HUES64 (cell line): ENCODE results near the gene C11orf71. TPM values are rescaled to one million over a fixed set of nuclear protein-coding genes. Genes with fewer than 3 reads are reported as not detected.

Experiments used
- H3K27ac ChIP-seq: 2 replicates; pipeline ENCODE4 v1.7.0; 2013; ENCODE audit warnings: low read depth, low read length, inconsistent platforms
- H3K27me3 ChIP-seq: 2 replicates; pipeline ENCODE4 v1.6.1; 2013; ENCODE audit warnings: mild to moderate bottlenecking, low read length; ENCODE audit not compliant: insufficient read depth
- H3K36me3 ChIP-seq: 2 replicates; pipeline ENCODE4 v1.6.1; 2013; ENCODE audit warnings: mild to moderate bottlenecking, low read length; ENCODE audit not compliant: insufficient read depth
- H3K4me1 ChIP-seq: 2 replicates; pipeline ENCODE4 v1.6.1; 2013; ENCODE audit warnings: mild to moderate bottlenecking, low read length, moderate library complexity; ENCODE audit not compliant: insufficient read depth
- H3K4me3 ChIP-seq: 2 replicates; pipeline ENCODE4 v1.5.1; 2013; ENCODE audit warnings: mild to moderate bottlenecking, low read length, moderate library complexity
- H3K9ac ChIP-seq: 2 replicates; pipeline ENCODE4 v1.6.1; 2013; ENCODE audit warnings: mild to moderate bottlenecking, low read depth, low read length
- H3K9me3 ChIP-seq: 2 replicates; pipeline ENCODE4 v1.6.1; 2013; ENCODE audit warnings: low read depth, low read length; ENCODE audit not compliant: insufficient read depth
- WGBS: fragments of 150-250, 120-280 bp; methylation state at CpG from one replicate; pipeline ENCODE4 v1.1.7; 2013; ENCODE audit warnings: missing lambda C conversion rate; 5-methylcytosine and 5-hydroxymethylcytosine counted together
- polyA plus RNA-seq, 2 experiments: library from polyadenylated mRNA; stranded (reverse); fragments of 50-300 nt; gene quantifications; one replicate each; pipeline ENCODE4 v1.2.3, GENCODE V29; 2013

Gene C11orf71
- 3.4 TPM for polyA plus RNA-seq (2013, experiment 1 of 2)
- 4.2 TPM for polyA plus RNA-seq (2013, experiment 2 of 2)

- peak within 1 kb of the TSS; percentile 98 for H3K27ac ChIP-seq
- WGBS = under 1% methylated on average over 65 of the region's 65 CpGs
- H3K36me3 ChIP-seq = peaks cover 28% of the 10 kb centered on the region
Measured at GRCh38 chr11:114400216-114400914, at the start of gene C11orf71, which contains the start of gene RBM7. C11orf71 (minus strand) TSS chr11:114400511; CDS start chr11:114400331, 180 bp downstream. RBM7 (plus strand) TSS chr11:114400666; CDS start chr11:114400672, 6 bp downstream.

GRCh38 chr11:114449845-114450244, 49.5 kb upstream of the C11orf71 start:
- 95% methylated on average over 6 of the region's 6 CpGs for WGBS
- no peak overlapping the region for H3K4me3 ChIP-seq
- no peaks in the 10 kb centered on the region for H3K9me3 ChIP-seq
- peaks cover 85% of the 10 kb centered on the region for H3K36me3 ChIP-seq
- H3K4me1 ChIP-seq = no peaks in the 10 kb centered on the region; the same call in 1 of the 2 replicates
- no peaks in the 10 kb centered on the region for H3K27me3 ChIP-seq
- H3K27ac ChIP-seq = no peak overlapping the region
- H3K9ac ChIP-seq = no peak overlapping the region

More at GRCh38 chr11:114400216-114400914, at the start of gene C11orf71, which contains the start of gene RBM7:
- Histone ChIP-seq H3K9ac (peak within 1 kb of the TSS; percentile 96), H3K4me3 (peak within 1 kb of the TSS; percentile 80), H3K27me3 (no peaks in the 10 kb centered on the region), H3K9me3 (no peaks in the 10 kb centered on the region), H3K4me1 (peaks cover 28% of the 10 kb centered on the region)

- Histone ChIP-seq H3K9me3 (no peaks in the 10 kb centered on the region), H3K4me1 (no peaks in the 10 kb centered on the region; the same call in 1 of the 2 replicates), H3K4me3 (no peak overlapping the region), H3K27ac (no peak overlapping the region), H3K27me3 (no peaks in the 10 kb centered on the region), H3K9ac (no peak overlapping the region), H3K36me3 (peaks cover 94% of the 10 kb centered on the region)
- WGBS = 95% methylated on average over 1 of the region's 2 CpGs
Measured at GRCh38 chr11:114448749-114449482, 48.6 kb upstream of the C11orf71 start.

- Histone ChIP-seq H3K4me1 (no peaks in the 10 kb centered on the region; the same call in 1 of the 2 replicates), H3K9me3 (no peaks in the 10 kb centered on the region), H3K4me3 (no peak overlapping the region), H3K9ac (no peak overlapping the region), H3K27ac (no peak overlapping the region), H3K36me3 (peaks cover 90% of the 10 kb centered on the region), H3K27me3 (no peaks in the 10 kb centered on the region)
- 91% methylated on average over 3 of the region's 3 CpGs for WGBS
Measured at GRCh38 chr11:114447892-114448291, 47.6 kb upstream of the C11orf71 start.

- no peaks in the 10 kb centered on the region for H3K27me3 ChIP-seq
- no peak overlapping the region for H3K4me3 ChIP-seq
- 93% methylated on average over 2 of the region's 2 CpGs for WGBS
- H3K9ac ChIP-seq = no peak overlapping the region
- H3K36me3 ChIP-seq = peaks cover 86% of the 10 kb centered on the region
- H3K4me1 ChIP-seq = no peaks in the 10 kb centered on the region; the same call in 1 of the 2 replicates
- no peak overlapping the region for H3K27ac ChIP-seq
- no peaks in the 10 kb centered on the region for H3K9me3 ChIP-seq
Measured at GRCh38 chr11:114447444-114447843, 47.1 kb upstream of the C11orf71 start.

GRCh38 chr11:114442536-114442935, 42.2 kb upstream of the C11orf71 start:
- H3K4me1 ChIP-seq = peaks cover 32% of the 10 kb centered on the region
- H3K27ac ChIP-seq = no peak overlapping the region
- H3K4me3 ChIP-seq = no peak overlapping the region
- no peak overlapping the region for H3K9ac ChIP-seq
- 92% methylated on average over 1 of the region's 1 CpG for WGBS
- peaks cover 54% of the 10 kb centered on the region for H3K36me3 ChIP-seq
- H3K27me3 ChIP-seq = no peaks in the 10 kb centered on the region
- H3K9me3 ChIP-seq = no peaks in the 10 kb centered on the region

- Histone ChIP-seq H3K27me3 (no peaks in the 10 kb centered on the region), H3K27ac (no peak overlapping the region), H3K36me3 (peaks cover 50% of the 10 kb centered on the region), H3K4me3 (no peak overlapping the region), H3K9ac (no peak overlapping the region), H3K9me3 (no peaks in the 10 kb centered on the region), H3K4me1 (peaks cover 32% of the 10 kb centered on the region)
- 92% methylated on average over 2 of the region's 2 CpGs for whole genome bisulfite sequencing
Measured at GRCh38 chr11:114441921-114442320, 41.6 kb upstream of the C11orf71 start.

- WGBS = 67% methylated on average over 6 of the region's 7 CpGs
- H3K36me3 ChIP-seq = peaks cover 45% of the 10 kb centered on the region
- no peaks in the 10 kb centered on the region for H3K9me3 ChIP-seq
Measured at GRCh38 chr11:114440971-114441763, 40.9 kb upstream of the C11orf71 start.

GRCh38 chr11:114440121-114440860, 40.0 kb upstream of the C11orf71 start:
- H3K9ac ChIP-seq = peak overlapping the region; percentile 92
- peaks cover 32% of the 10 kb centered on the region for H3K4me1 ChIP-seq
- WGBS = 9% methylated on average over 10 of the region's 10 CpGs
- H3K4me3 ChIP-seq = peak overlapping the region; percentile 83
- H3K36me3 ChIP-seq = peaks cover 36% of the 10 kb centered on the region
- peak overlapping the region; percentile 83 for H3K27ac ChIP-seq
- H3K27me3 ChIP-seq = no peaks in the 10 kb centered on the region
- no peaks in the 10 kb centered on the region for H3K9me3 ChIP-seq

More at GRCh38 chr11:114440971-114441763, 40.9 kb upstream of the C11orf71 start:
- no peaks in the 10 kb centered on the region for H3K27me3 ChIP-seq
- no peak overlapping the region for H3K27ac ChIP-seq
- H3K4me1 ChIP-seq = peaks cover 32% of the 10 kb centered on the region
- H3K9ac ChIP-seq = no peak overlapping the region
- H3K4me3 ChIP-seq = peak overlapping the region; percentile 83
